Endodermal cell (in vitro differentiated cells): ENCODE data around the gene NCSTN. TPM values are rescaled to one million over a fixed set of nuclear protein-coding genes. Genes with fewer than 3 reads are reported as not detected.

Experiments used
- DNase-seq: peaks from one replicate; pipeline ENCODE4 v3.0.0-alpha.2; 2017
- H3K27ac ChIP-seq: 2 replicates; pipeline ENCODE4 v1.5.1; 2013; ENCODE audit warnings: mild to moderate bottlenecking, low read depth, low read length, moderate library complexity
- H3K27me3 ChIP-seq: 2 replicates; pipeline ENCODE4 v1.6.1; 2013; ENCODE audit warnings: mild to moderate bottlenecking, low read length, moderate library complexity; ENCODE audit not compliant: insufficient read depth, control insufficient read depth, poor library complexity, severe bottlenecking
- H3K36me3 ChIP-seq: 2 replicates; pipeline ENCODE4 v1.7.0; 2013; ENCODE audit warnings: mild to moderate bottlenecking, low read length, moderate library complexity; ENCODE audit not compliant: control insufficient read depth, insufficient read depth
- H3K4me1 ChIP-seq: one replicate; pipeline ENCODE4 v1.7.0; 2013; ENCODE audit warnings: low read length; ENCODE audit not compliant: control insufficient read depth, insufficient read depth
- H3K4me3 ChIP-seq: 2 replicates; pipeline ENCODE4 v1.5.1; 2013; ENCODE audit warnings: mild to moderate bottlenecking, low read length, moderate library complexity
- H3K9ac ChIP-seq: 2 replicates; pipeline ENCODE4 v1.6.1; 2013; ENCODE audit warnings: mild to moderate bottlenecking, low read length, moderate library complexity; ENCODE audit not compliant: poor library complexity, severe bottlenecking; ENCODE audit errors: extremely low read depth
- H3K9me3 ChIP-seq: 2 replicates; pipeline ENCODE4 v1.6.1; 2013; ENCODE audit warnings: mild to moderate bottlenecking, low read length, moderate library complexity; ENCODE audit not compliant: control insufficient read depth
- H3K27ac Mint-ChIP-seq: 2 replicates; pipeline ENCODE4 v1.8.0; 2020; ENCODE audit warnings: mixed read lengths
- H3K27me3 Mint-ChIP-seq: 2 replicates; pipeline ENCODE4 v1.8.0; 2021; ENCODE audit warnings: mild to moderate bottlenecking, mixed read lengths; ENCODE audit not compliant: insufficient read depth
- H3K36me3 Mint-ChIP-seq: 2 replicates; pipeline ENCODE4 v1.8.0; 2020; ENCODE audit warnings: low read depth, mixed read lengths
- H3K4me1 Mint-ChIP-seq: 2 replicates; pipeline ENCODE4 v1.8.0; 2020; ENCODE audit warnings: mixed read lengths
- H3K4me3 Mint-ChIP-seq: 2 replicates; pipeline ENCODE4 v1.8.0; 2020; ENCODE audit warnings: mild to moderate bottlenecking, moderate library complexity, mixed read lengths
- H3K9me3 Mint-ChIP-seq: 2 replicates; pipeline ENCODE4 v1.8.0; 2020; ENCODE audit warnings: mild to moderate bottlenecking, mixed read lengths
- CTCF ChIP-seq: fragments of 200-600 bp; sonication (generic); conservative IDR thresholded peaks from 2 replicates; pipeline ENCODE4 v1.5.0; 2021; ENCODE audit warnings: antibody characterized with exemption, mild to moderate bottlenecking
- WGBS, 2 experiments: methylation state at CpG; one replicate each; pipeline versions ENCODE4 v1.1.5 to v1.1.7; 2013; ENCODE audit warnings: missing lambda C conversion rate in 2 of 2, mixed read lengths in 1 of 2; ENCODE audit not compliant: insufficient coverage in 1 of 2, insufficient read length in 1 of 2; 5-methylcytosine and 5-hydroxymethylcytosine counted together
- total RNA-seq, 2 donors: library from RNA; stranded (reverse); fragmentation: NEBNext Ultra II Directional in 1 of 2; extraction: Animal tissue kit (Norgen Biotek cat#: 25700) in 1 of 2; gene quantifications; 2 replicates in 1 of 2; 3 replicates in 1 of 2; pipeline ENCODE4 v1.2.1, GENCODE V29; 2021

The NCSTN gene
- total RNA-seq, 2 donors from 2014 or later: 103 to 107 TPM

- 78 to 82% methylated on average over 7 to 14 of the region's 15 CpGs for WGBS, 2 experiments
- Histone ChIP-seq H3K4me3 (no peak within 1 kb of the TSS), H3K27ac (peak within 1 kb of the TSS; percentile 86), H3K9me3 (no peaks in the 10 kb centered on the region), H3K9ac (no peak within 1 kb of the TSS), H3K4me1 (no peaks in the 10 kb centered on the region), H3K36me3 (no peaks in the 10 kb centered on the region), H3K27me3 (no peaks in the 10 kb centered on the region)
- Mint-ChIP-seq H3K4me1 (peaks cover 8% of the 10 kb centered on the region), H3K36me3 (no peaks in the 10 kb centered on the region), H3K27ac (no peak within 1 kb of the TSS), H3K9me3 (no peaks in the 10 kb centered on the region), H3K27me3 (no peaks in the 10 kb centered on the region), H3K4me3 (no peak within 1 kb of the TSS)
- no peak for TF ChIP-seq CTCF
- DNase-seq: no peak
Observed at GRCh38 chr1:160366731-160367515, 23.7 kb downstream of the NCSTN start, which contains the start of gene NHLH1. NHLH1 (plus strand) TSS chr1:160367071; CDS start chr1:160370732, 3,661 bp downstream.

GRCh38 chr1:160367516-160367900 lies 24.3 kb downstream of the NCSTN start:
- Histone ChIP-seq H3K4me3 (no peak overlapping the region), H3K9ac (no peak overlapping the region)

More at GRCh38 chr1:160367516-160367900, 24.3 kb downstream of the NCSTN start:
- Mint-ChIP-seq H3K36me3 (no peaks in the 10 kb centered on the region), H3K9me3 (no peaks in the 10 kb centered on the region), H3K4me1 (peaks cover 3% of the 10 kb centered on the region), H3K4me3 (no peak overlapping the region), H3K27ac (no peak overlapping the region), H3K27me3 (no peaks in the 10 kb centered on the region)
- no peak for DNase-seq
- Histone ChIP-seq H3K9me3 (no peaks in the 10 kb centered on the region), H3K4me1 (no peaks in the 10 kb centered on the region), H3K36me3 (no peaks in the 10 kb centered on the region), H3K27ac (peak overlapping the region; percentile 58), H3K27me3 (no peaks in the 10 kb centered on the region)
- TF ChIP-seq CTCF: no peak
- 87 to 90% methylated on average over 3 to 4 of the region's 4 CpGs for WGBS, 2 experiments
